Ureter (tissue), 1 donor: ENCODE measurements around the gene SPDYC. TPM values are rescaled to one million over a fixed set of nuclear protein-coding genes. Genes with fewer than 3 reads are reported as not detected.
A peak's percentile ranks its signal among the peaks of the same experiment; 100 is the strongest.
"Not testable (repeated sequence)": the region's sequence is repeated elsewhere in the genome, so short reads cannot be mapped to it uniquely, and the experiment has no call there.

Source experiments
- DNase-seq: peaks from one replicate; pipeline ENCODE4 v3.0.0-alpha.2; 2020; ENCODE audit warnings: low spot score
- total RNA-seq: library from RNA; stranded (reverse); gene quantifications from one replicate; pipeline ENCODE4 v1.2.4, GENCODE V29; 2023
- donor health status: DM: yes; HTN: yes; CAD: no.

Gene SPDYC
- total RNA-seq, 1 donor from 2014 or later: not detected

GRCh38 chr11:65134240-65134951 is 35.6 kb upstream of the SPDYC start, which contains the start of gene SYVN1:
TSS of gene SYVN1 (minus strand) at chr11:65134519. CDS start at chr11:65133601, 918 bp downstream.
- DNase-seq: peak; percentile 93

GRCh38 chr11:65134952-65135632 is 34.9 kb upstream of the SPDYC start:
- DNase-seq: peak; percentile 92

- DNase-seq: no peak
These were observed 34.3 kb upstream of the SPDYC start for GRCh38 chr11:65135633-65136145.

- no peak for DNase-seq
These were observed 33.4 kb upstream of the SPDYC start for GRCh38 chr11:65136515-65137096.

- DNase-seq: no peak
These were observed 28.0 kb upstream of the SPDYC start for GRCh38 chr11:65141896-65142494.

GRCh38 chr11:65147352-65148075 is 22.5 kb upstream of the SPDYC start:
- DNase-seq: no peak

GRCh38 chr11:65148657-65149056 is 21.4 kb upstream of the SPDYC start:
- DNase-seq: no peak

- DNase-seq: not testable (repeated sequence)
These were observed 19.9 kb upstream of the SPDYC start for GRCh38 chr11:65150131-65150508.

GRCh38 chr11:65150509-65151299 is 19.3 kb upstream of the SPDYC start:
- peak; percentile 90 for DNase-seq

GRCh38 chr11:65151331-65151899 is 18.6 kb upstream of the SPDYC start:
- DNase-seq: no peak

GRCh38 chr11:65152122-65152521 is 17.9 kb upstream of the SPDYC start:
- DNase-seq: no peak

- DNase-seq: no peak
These were observed 13.8 kb upstream of the SPDYC start for GRCh38 chr11:65156256-65156655.

- no peak for DNase-seq
These were observed 13.1 kb upstream of the SPDYC start for GRCh38 chr11:65156926-65157325.

- DNase-seq: no peak
These were observed 12.7 kb upstream of the SPDYC start for GRCh38 chr11:65157336-65157735.

- no peak for DNase-seq
These were observed 11.0 kb upstream of the SPDYC start for GRCh38 chr11:65159012-65159411.

- no peak for DNase-seq
These were observed 9.4 kb upstream of the SPDYC start for GRCh38 chr11:65160643-65161042.

- DNase-seq: no peak
These were observed 6.3 kb upstream of the SPDYC start for GRCh38 chr11:65163684-65164083.

GRCh38 chr11:65165410-65166317 is 4.4 kb upstream of the SPDYC start:
- no peak for DNase-seq

- DNase-seq: no peak
These were observed 3.1 kb upstream of the SPDYC start for GRCh38 chr11:65166893-65167292.
